Measurements from ENCODE around the gene EGFR.

Gene EGFR

GRCh38 chr7:55101359-55101758 is 82.5 kb downstream of the EGFR start:
- no peak for DNase-seq (ENCODE audit: low spot score)

- no peak for DNase-seq (ENCODE audit: low spot score)
These were observed 85.3 kb downstream of the EGFR start for GRCh38 chr7:55104123-55104522.

- no peak for DNase-seq (ENCODE audit: low spot score)
These were observed 86.1 kb downstream of the EGFR start for GRCh38 chr7:55104712-55105433.

- no peak for DNase-seq (ENCODE audit: low spot score)
These were observed 87.1 kb downstream of the EGFR start for GRCh38 chr7:55105952-55106351.

- DNase-seq (ENCODE audit: low spot score) = no peak
These were observed 89.1 kb downstream of the EGFR start for GRCh38 chr7:55107946-55108345.

GRCh38 chr7:55108401-55108800 is 89.6 kb downstream of the EGFR start:
- no peak for DNase-seq (ENCODE audit: low spot score)

GRCh38 chr7:55108818-55109217 is 90.0 kb downstream of the EGFR start:
- no peak for DNase-seq (ENCODE audit: low spot score)

GRCh38 chr7:55109404-55110167 is 90.8 kb downstream of the EGFR start:
- DNase-seq (ENCODE audit: low spot score) = no peak

GRCh38 chr7:55110282-55110992 is 91.6 kb downstream of the EGFR start:
- DNase-seq (ENCODE audit: low spot score) = no peak

GRCh38 chr7:55110993-55111361 is 92.2 kb downstream of the EGFR start:
- DNase-seq (ENCODE audit: low spot score) = no peak

GRCh38 chr7:55112056-55112455 is 93.2 kb downstream of the EGFR start:
- DNase-seq (ENCODE audit: low spot score) = no peak

GRCh38 chr7:55113760-55114540 is 95.1 kb downstream of the EGFR start:
- no peak for DNase-seq (ENCODE audit: low spot score)

GRCh38 chr7:55117286-55117685 is 98.5 kb downstream of the EGFR start:
- DNase-seq (ENCODE audit: low spot score) = no peak

- DNase-seq (ENCODE audit: low spot score) = no peak
These were observed 99.6 kb downstream of the EGFR start for GRCh38 chr7:55118426-55118825.

GRCh38 chr7:55119571-55119970 is 100.8 kb downstream of the EGFR start:
- DNase-seq (ENCODE audit: low spot score) = no peak

- DNase-seq (ENCODE audit: low spot score) = no peak
These were observed 101.3 kb downstream of the EGFR start for GRCh38 chr7:55120074-55120473.

GRCh38 chr7:55120501-55121198 is 101.8 kb downstream of the EGFR start:
- no peak for DNase-seq (ENCODE audit: low spot score)

- no peak for DNase-seq (ENCODE audit: low spot score)
These were observed 102.4 kb downstream of the EGFR start for GRCh38 chr7:55121249-55121648.

GRCh38 chr7:55122263-55122662 is 103.4 kb downstream of the EGFR start:
- DNase-seq (ENCODE audit: low spot score) = no peak

GRCh38 chr7:55124989-55125875 is 106.4 kb downstream of the EGFR start:
- no peak for DNase-seq (ENCODE audit: low spot score)

GRCh38 chr7:55127135-55127551 is 108.3 kb downstream of the EGFR start:
- no peak for DNase-seq (ENCODE audit: low spot score)
